GM23338 (cell line): ENCODE data around the gene MARCHF7. TPM values are rescaled to one million over a fixed set of nuclear protein-coding genes. Genes with fewer than 3 reads are reported as not detected.

Source experiments
- ATAC-seq: fragments of 200-7000 bp; cut with Tn5 transposase; 3 replicates; pipeline ENCODE4 v1.9.1; 2020
- DNase-seq: peaks from one replicate; pipeline ENCODE4 v3.0.0-alpha.2; 2015; ENCODE audit warnings: low spot score
- H2AFZ ChIP-seq: fragments of 200-600 bp; sonication (generic); 2 replicates; pipeline ENCODE4 v1.8.0; 2016; ENCODE audit warnings: antibody characterized with exemption, mild to moderate bottlenecking, moderate library complexity
- H3F3A ChIP-seq: fragments of 200-600 bp; sonication (generic); replicated peaks from 2 replicates; pipeline ENCODE4 v1.8.0; 2017; ENCODE audit warnings: antibody characterized with exemption, mixed run types, low read depth
- H3K27ac ChIP-seq: fragments of 200-600 bp; sonication (generic); 2 replicates; pipeline ENCODE4 v1.6.1; 2016; ENCODE audit warnings: low read depth
- H3K27me3 ChIP-seq: fragments of 200-600 bp; sonication (generic); 2 replicates; pipeline ENCODE4 v1.8.0; 2016; ENCODE audit warnings: mild to moderate bottlenecking, mixed run types, moderate library complexity; ENCODE audit not compliant: insufficient read depth
- H3K36me3 ChIP-seq: fragments of 200-600 bp; sonication (generic); 2 replicates; pipeline ENCODE4 v1.8.0; 2016; ENCODE audit warnings: mild to moderate bottlenecking; ENCODE audit not compliant: insufficient read depth
- H3K4me1 ChIP-seq: fragments of 200-600 bp; sonication (generic); 2 replicates; pipeline ENCODE4 v1.8.0; 2016; ENCODE audit warnings: mild to moderate bottlenecking, moderate library complexity; ENCODE audit not compliant: insufficient read depth
- H3K4me2 ChIP-seq: fragments of 200-600 bp; sonication (generic); 2 replicates; pipeline ENCODE4 v1.7.1; 2017; ENCODE audit warnings: mixed run types
- H3K4me3 ChIP-seq: fragments of 200-600 bp; sonication (generic); 2 replicates; pipeline ENCODE4 v1.6.1; 2016; ENCODE audit warnings: mixed run types
- H3K79me2 ChIP-seq: fragments of 200-600 bp; sonication (generic); replicated peaks from 2 replicates; pipeline ENCODE4 v1.8.0; 2017; ENCODE audit warnings: mild to moderate bottlenecking; ENCODE audit not compliant: insufficient read depth
- H3K9me2 ChIP-seq: fragments of 200-600 bp; sonication (generic); 2 replicates; pipeline ENCODE4 v1.8.0; 2017; ENCODE audit not compliant: insufficient read depth
- H4K20me1 ChIP-seq: fragments of 200-600 bp; sonication (generic); replicated peaks from 2 replicates; pipeline ENCODE4 v1.8.0; 2017; ENCODE audit warnings: mild to moderate bottlenecking; ENCODE audit not compliant: insufficient read depth
- H3K27ac Mint-ChIP-seq: 2 replicates; pipeline ENCODE4 v1.8.0; 2020; ENCODE audit warnings: inconsistent platforms, mild to moderate bottlenecking, moderate library complexity, mixed read lengths
- H3K27me3 Mint-ChIP-seq: 3 replicates; pipeline ENCODE4 v1.8.0; 2022; ENCODE audit warnings: low read depth, mild to moderate bottlenecking, moderate library complexity, mixed read lengths, inconsistent platforms; ENCODE audit not compliant: insufficient read depth, poor library complexity
- H3K36me3 Mint-ChIP-seq: 3 replicates; pipeline ENCODE4 v1.8.0; 2021; ENCODE audit warnings: low read depth, mild to moderate bottlenecking, inconsistent platforms, moderate library complexity, mixed read lengths
- H3K4me1 Mint-ChIP-seq: 3 replicates; pipeline ENCODE4 v1.8.0; 2020; ENCODE audit warnings: mild to moderate bottlenecking, inconsistent platforms, mixed read lengths
- H3K4me3 Mint-ChIP-seq: 3 replicates; pipeline ENCODE4 v1.8.0; 2021; ENCODE audit warnings: moderate library complexity, mild to moderate bottlenecking, inconsistent platforms, mixed read lengths
- H3K9me3 Mint-ChIP-seq: 3 replicates; pipeline ENCODE4 v1.8.0; 2020; ENCODE audit warnings: moderate library complexity, mild to moderate bottlenecking, inconsistent platforms, mixed read lengths
- CREB1 ChIP-seq: fragments of 250-450 bp; sonication (Bioruptor Pico); IDR thresholded peaks from 2 replicates; pipeline ENCODE4 v1.5.0; 2020; ENCODE audit warnings: low read depth, mild to moderate bottlenecking, moderate library complexity
- ETS1 ChIP-seq: IDR thresholded peaks from 2 replicates; pipeline ENCODE4 v1.6.1; 2016; ENCODE audit warnings: antibody characterized with exemption
- EZH2phosphoT487 ChIP-seq: fragments of 200-600 bp; sonication (generic); IDR thresholded peaks from one replicate; pipeline ENCODE4 v1.8.1; 2018; ENCODE audit warnings: antibody characterized with exemption; ENCODE audit not compliant: unreplicated experiment
- JUNB ChIP-seq: IDR thresholded peaks from one replicate; pipeline ENCODE4 v1.6.1; 2016; ENCODE audit warnings: antibody characterized with exemption; ENCODE audit not compliant: unreplicated experiment
- NANOG ChIP-seq: IDR thresholded peaks from 2 replicates; pipeline ENCODE4 v1.6.1; 2016; ENCODE audit warnings: antibody characterized with exemption, borderline replicate concordance
- ZNF331 ChIP-seq: fragments of 250-450 bp; sonication (Bioruptor Pico); IDR thresholded peaks from 2 replicates; pipeline ENCODE4 v1.5.0; 2020; ENCODE audit warnings: low read depth, mild to moderate bottlenecking, moderate library complexity
- polyA plus RNA-seq: library from polyadenylated mRNA; unstranded; fragments of >200 nt; fragmentation: Nextera tagmentation; extraction: Ambion mirVana; gene quantifications from 2 replicates; pipeline ENCODE4 v1.2.1, GENCODE V29; 2016
- total RNA-seq: library from RNA; depleted of rRNA; stranded (reverse); fragments of >200 nt; shearing (Covaris generic); gene quantifications from 2 replicates; pipeline ENCODE4 v1.2.3, GENCODE V29; 2014
- TF ChIP-seq, protein P1 (sequence below), 2 experiments: fragments of 200-600 bp in 1 of 2; sonication (generic) in 1 of 2; conservative IDR thresholded peaks; 2 replicates each; pipeline versions ENCODE4 v1.5.1 to v1.6.1; 2016 to 2017; ENCODE audit warnings: antibody characterized with exemption in 2 of 2, low read depth in 2 of 2, mild to moderate bottlenecking in 2 of 2, moderate library complexity in 1 of 2
- TF ChIP-seq, protein P2 (sequence below): IDR thresholded peaks from one replicate; pipeline ENCODE4 v1.6.1; 2018; ENCODE audit warnings: antibody characterized with exemption; ENCODE audit not compliant: unreplicated experiment

Gene MARCHF7
- total and polyA plus RNA-seq, 2 experiments from 2014 or later: 101 to 142 TPM

- no peak for TF ChIP-seq ETS1
- TF ChIP-seq, protein P1, sequence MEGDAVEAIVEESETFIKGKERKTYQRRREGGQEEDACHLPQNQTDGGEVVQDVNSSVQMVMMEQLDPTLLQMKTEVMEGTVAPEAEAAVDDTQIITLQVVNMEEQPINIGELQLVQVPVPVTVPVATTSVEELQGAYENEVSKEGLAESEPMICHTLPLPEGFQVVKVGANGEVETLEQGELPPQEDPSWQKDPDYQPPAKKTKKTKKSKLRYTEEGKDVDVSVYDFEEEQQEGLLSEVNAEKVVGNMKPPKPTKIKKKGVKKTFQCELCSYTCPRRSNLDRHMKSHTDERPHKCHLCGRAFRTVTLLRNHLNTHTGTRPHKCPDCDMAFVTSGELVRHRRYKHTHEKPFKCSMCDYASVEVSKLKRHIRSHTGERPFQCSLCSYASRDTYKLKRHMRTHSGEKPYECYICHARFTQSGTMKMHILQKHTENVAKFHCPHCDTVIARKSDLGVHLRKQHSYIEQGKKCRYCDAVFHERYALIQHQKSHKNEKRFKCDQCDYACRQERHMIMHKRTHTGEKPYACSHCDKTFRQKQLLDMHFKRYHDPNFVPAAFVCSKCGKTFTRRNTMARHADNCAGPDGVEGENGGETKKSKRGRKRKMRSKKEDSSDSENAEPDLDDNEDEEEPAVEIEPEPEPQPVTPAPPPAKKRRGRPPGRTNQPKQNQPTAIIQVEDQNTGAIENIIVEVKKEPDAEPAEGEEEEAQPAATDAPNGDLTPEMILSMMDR (conservative IDR thresholded peaks at IDR 0.05; ENCODE audit: low read depth in 2 of 2): no peak
- no peak for TF ChIP-seq ZNF331 (CRISPR knock-in tag)
- no peak for TF ChIP-seq EZH2phosphoT487
- TF ChIP-seq, protein P2, sequence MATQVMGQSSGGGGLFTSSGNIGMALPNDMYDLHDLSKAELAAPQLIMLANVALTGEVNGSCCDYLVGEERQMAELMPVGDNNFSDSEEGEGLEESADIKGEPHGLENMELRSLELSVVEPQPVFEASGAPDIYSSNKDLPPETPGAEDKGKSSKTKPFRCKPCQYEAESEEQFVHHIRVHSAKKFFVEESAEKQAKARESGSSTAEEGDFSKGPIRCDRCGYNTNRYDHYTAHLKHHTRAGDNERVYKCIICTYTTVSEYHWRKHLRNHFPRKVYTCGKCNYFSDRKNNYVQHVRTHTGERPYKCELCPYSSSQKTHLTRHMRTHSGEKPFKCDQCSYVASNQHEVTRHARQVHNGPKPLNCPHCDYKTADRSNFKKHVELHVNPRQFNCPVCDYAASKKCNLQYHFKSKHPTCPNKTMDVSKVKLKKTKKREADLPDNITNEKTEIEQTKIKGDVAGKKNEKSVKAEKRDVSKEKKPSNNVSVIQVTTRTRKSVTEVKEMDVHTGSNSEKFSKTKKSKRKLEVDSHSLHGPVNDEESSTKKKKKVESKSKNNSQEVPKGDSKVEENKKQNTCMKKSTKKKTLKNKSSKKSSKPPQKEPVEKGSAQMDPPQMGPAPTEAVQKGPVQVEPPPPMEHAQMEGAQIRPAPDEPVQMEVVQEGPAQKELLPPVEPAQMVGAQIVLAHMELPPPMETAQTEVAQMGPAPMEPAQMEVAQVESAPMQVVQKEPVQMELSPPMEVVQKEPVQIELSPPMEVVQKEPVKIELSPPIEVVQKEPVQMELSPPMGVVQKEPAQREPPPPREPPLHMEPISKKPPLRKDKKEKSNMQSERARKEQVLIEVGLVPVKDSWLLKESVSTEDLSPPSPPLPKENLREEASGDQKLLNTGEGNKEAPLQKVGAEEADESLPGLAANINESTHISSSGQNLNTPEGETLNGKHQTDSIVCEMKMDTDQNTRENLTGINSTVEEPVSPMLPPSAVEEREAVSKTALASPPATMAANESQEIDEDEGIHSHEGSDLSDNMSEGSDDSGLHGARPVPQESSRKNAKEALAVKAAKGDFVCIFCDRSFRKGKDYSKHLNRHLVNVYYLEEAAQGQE: no peak
- no peak for TF ChIP-seq CREB1 (CRISPR knock-in tag)
- no peak for TF ChIP-seq JUNB
- no peak for TF ChIP-seq NANOG
These were observed 17.7 kb upstream of the MARCHF7 start (continued) for GRCh38 chr2:159694500-159695040.

GRCh38 chr2:159695795-159696448, 16.4 kb upstream of the MARCHF7 start:
- Histone ChIP-seq H3K27ac (no peak overlapping the region), H3K27me3 (no peaks in the 10 kb centered on the region), H3K9me2 (no peaks in the 10 kb centered on the region), H3K4me3 (no peak overlapping the region), H3K4me2 (no peak overlapping the region), H4K20me1 (no peaks in the 10 kb centered on the region), H3K36me3 (no peaks in the 10 kb centered on the region), H2AFZ (no peak overlapping the region), H3K4me1 (no peaks in the 10 kb centered on the region), H3F3A (no peaks in the 10 kb centered on the region), H3K79me2 (no peaks in the 10 kb centered on the region)
- no peak for DNase-seq
- peaks cover 21% of the 10 kb centered on the region; the same call in 2 of the 3 replicates for H3K9me3 Mint-ChIP-seq
- ATAC-seq: no peak
- TF ChIP-seq CREB1 (CRISPR knock-in tag): no peak
- TF ChIP-seq ZNF331 (CRISPR knock-in tag): no peak
- TF ChIP-seq ETS1: no peak
- H3K36me3 Mint-ChIP-seq: peaks cover 31% of the 10 kb centered on the region; the same call in 2 of the 3 replicates
- H3K4me1 Mint-ChIP-seq: no peaks in the 10 kb centered on the region; the same call in 2 of the 3 replicates
- H3K4me3 Mint-ChIP-seq: no peak overlapping the region
- H3K27ac Mint-ChIP-seq: no peak overlapping the region
- H3K27me3 Mint-ChIP-seq: no peaks in the 10 kb centered on the region
